ENCODE measurements around the gene NOL4L.

GRCh38 chr20:32437391-32438074, 147.6 kb downstream of the NOL4L start:
- TF ChIP-seq POLR2A (IDR thresholded peaks at IDR 0.05) (no peak), CTCF (IDR thresholded peaks at IDR 0.05) (no peak)

Data from thyroid gland (tissue), 4 donors.